GM18511 (cell line): ENCODE measurements around the gene B3GNT4.
"Not testable (repeated sequence)": the region's sequence is repeated elsewhere in the genome, so short reads cannot be mapped to it uniquely, and the experiment has no call there.

ENCODE experiments used
- ATAC-seq: cut with Tn5 transposase; IDR thresholded peaks from one replicate; pipeline ENCODE4 v1.9.1; 2021; ENCODE audit warnings: mild to moderate bottlenecking, moderate library complexity; ENCODE audit not compliant: unreplicated experiment

Gene B3GNT4

GRCh38 chr12:122187466-122187865 is 16.0 kb upstream of the B3GNT4 start:
- no peak for ATAC-seq

GRCh38 chr12:122189626-122190475 is 13.7 kb upstream of the B3GNT4 start:
- ATAC-seq, result no peak

GRCh38 chr12:122190842-122191668 is 12.5 kb upstream of the B3GNT4 start:
- ATAC-seq, result no peak

GRCh38 chr12:122192441-122192840 is 11.1 kb upstream of the B3GNT4 start:
- ATAC-seq, result no peak

GRCh38 chr12:122194804-122195203 is 8.7 kb upstream of the B3GNT4 start:
- no peak for ATAC-seq

GRCh38 chr12:122195405-122195804 is 8.1 kb upstream of the B3GNT4 start:
- ATAC-seq, result no peak

- ATAC-seq, result no peak
Observed at GRCh38 chr12:122197612-122197966, 5.9 kb upstream of the B3GNT4 start.

- no peak for ATAC-seq
Observed at GRCh38 chr12:122199484-122200355, 3.8 kb upstream of the B3GNT4 start.

- ATAC-seq, result no peak
Observed at GRCh38 chr12:122200541-122201175, 2.9 kb upstream of the B3GNT4 start.

- no peak for ATAC-seq
Observed at GRCh38 chr12:122201381-122201780, 2.1 kb upstream of the B3GNT4 start.

GRCh38 chr12:122202017-122202416 is 1.5 kb upstream of the B3GNT4 start:
- ATAC-seq, result no peak

GRCh38 chr12:122202811-122203210 is 698 bp upstream of the B3GNT4 start:
- not testable (repeated sequence) for ATAC-seq

GRCh38 chr12:122204167-122205052 is 901 bp downstream of the B3GNT4 start:
- no peak for ATAC-seq

GRCh38 chr12:122205053-122205925 is 1.8 kb downstream of the B3GNT4 start:
- ATAC-seq, result no peak

GRCh38 chr12:122206111-122206881 is 2.8 kb downstream of the B3GNT4 start:
- no peak for ATAC-seq

GRCh38 chr12:122206976-122207375 is 3.5 kb downstream of the B3GNT4 start:
- no peak for ATAC-seq

- ATAC-seq, result no peak
Observed at GRCh38 chr12:122207391-122207790, 3.9 kb downstream of the B3GNT4 start.
